Smooth muscle cell (in vitro differentiated cells): ENCODE measurements around the gene SPSB1. TPM values are rescaled to one million over a fixed set of nuclear protein-coding genes. Genes with fewer than 3 reads are reported as not detected.

ENCODE experiments used
- DNase-seq: peaks from one replicate; lab custom pipeline; 2025; ENCODE audit not compliant: unreplicated experiment; lab: John Stamatoyannopoulos, UW
- H2AFZ ChIP-seq: fragments of 200-600 bp; sonication (generic); 2 replicates; pipeline ENCODE4 v1.6.0; 2016; ENCODE audit warnings: antibody characterized with exemption, low read depth, mild to moderate bottlenecking
- H3F3A ChIP-seq: fragments of 200-600 bp; sonication (generic); 2 replicates; pipeline ENCODE4 v1.6.0; 2017; ENCODE audit warnings: antibody characterized with exemption, low read depth
- H3K27ac ChIP-seq: fragments of 200-600 bp; sonication (generic); 2 replicates; pipeline ENCODE4 v1.5.1; 2016; ENCODE audit warnings: low read depth, mild to moderate bottlenecking
- H3K27me3 ChIP-seq: fragments of 200-600 bp; sonication (generic); 2 replicates; pipeline ENCODE4 v1.6.1; 2016; ENCODE audit warnings: low read depth, mild to moderate bottlenecking
- H3K36me3 ChIP-seq: fragments of 200-600 bp; sonication (generic); 2 replicates; pipeline ENCODE4 v1.5.1; 2016; ENCODE audit warnings: low read depth
- H3K4me1 ChIP-seq: fragments of 200-600 bp; sonication (generic); 2 replicates; pipeline ENCODE4 v1.5.1; 2016; ENCODE audit warnings: low read depth
- H3K4me2 ChIP-seq: fragments of 200-600 bp; sonication (generic); 2 replicates; pipeline ENCODE4 v1.6.0; 2016; ENCODE audit warnings: mild to moderate bottlenecking
- H3K4me3 ChIP-seq: fragments of 200-600 bp; sonication (generic); 2 replicates; pipeline ENCODE4 v1.5.1; 2016; ENCODE audit warnings: mild to moderate bottlenecking
- H3K79me2 ChIP-seq: fragments of 200-600 bp; sonication (generic); 2 replicates; pipeline ENCODE4 v1.6.0; 2016; ENCODE audit warnings: low read depth, mild to moderate bottlenecking
- H3K9ac ChIP-seq: fragments of 200-600 bp; sonication (generic); 2 replicates; pipeline ENCODE4 v1.6.0; 2016; ENCODE audit warnings: low read depth
- H3K9me3 ChIP-seq: fragments of 200-600 bp; sonication (generic); replicated peaks from 2 replicates; pipeline ENCODE4 v1.5.1; 2016; ENCODE audit warnings: low read depth
- H4K20me1 ChIP-seq: fragments of 200-600 bp; sonication (generic); 2 replicates; pipeline ENCODE4 v1.6.0; 2016; ENCODE audit warnings: low read depth
- CTCF ChIP-seq: fragments of 200-600 bp; sonication (generic); IDR thresholded peaks from 2 replicates; pipeline ENCODE4 v1.5.1; 2017; ENCODE audit warnings: borderline replicate concordance, mild to moderate bottlenecking, antibody characterized with exemption; ENCODE audit not compliant: insufficient read depth, poor library complexity, severe bottlenecking
- WGBS: methylation state at CpG from one replicate; pipeline ENCODE4 v1.1.7; 2016; ENCODE audit warnings: low lambda C conversion rate; 5-methylcytosine and 5-hydroxymethylcytosine counted together
- polyA plus RNA-seq: library from polyadenylated mRNA; unstranded; fragments of >200 nt; fragmentation: Nextera tagmentation; extraction: Ambion mirVana; gene quantifications from 2 replicates; pipeline ENCODE4 v1.2.1, GENCODE V29; 2016
- total RNA-seq: library from RNA; depleted of rRNA; stranded (reverse); fragments of >200 nt; gene quantifications from 2 replicates; pipeline ENCODE4 v1.2.3, GENCODE V29; 2014

Gene SPSB1
- total and polyA plus RNA-seq, 2 experiments from 2014 or later: 27.6 to 37.0 TPM

- Histone ChIP-seq H3K79me2 (no peaks in the 10 kb centered on the region), H3K4me1 (peaks cover 18% of the 10 kb centered on the region), H3K9me3 (no peaks in the 10 kb centered on the region), H4K20me1 (peaks cover 22% of the 10 kb centered on the region), H3K9ac (no peak overlapping the region), H3K4me3 (no peak overlapping the region), H2AFZ (no peak overlapping the region), H3K4me2 (no peak overlapping the region), H3K36me3 (no peaks in the 10 kb centered on the region), H3K27me3 (no peaks in the 10 kb centered on the region), H3F3A (no peaks in the 10 kb centered on the region), H3K27ac (no peak overlapping the region)
- no peak for TF ChIP-seq CTCF
- WGBS: 93% methylated on average over 33 of the region's 41 CpGs
- no peak for DNase-seq
Observed at GRCh38 chr1:9246841-9247785, 45.6 kb upstream of the SPSB1 start.

- H3K27me3 ChIP-seq: no peaks in the 10 kb centered on the region
- H3K4me3 ChIP-seq: no peak overlapping the region
- no peak overlapping the region for H3K4me2 ChIP-seq
- no peak overlapping the region for H3K27ac ChIP-seq
- no peaks in the 10 kb centered on the region for H3K9me3 ChIP-seq
- H4K20me1 ChIP-seq: peaks cover 14% of the 10 kb centered on the region
- H3F3A ChIP-seq: no peaks in the 10 kb centered on the region
- TF ChIP-seq CTCF: no peak
- DNase-seq: no peak
- no peaks in the 10 kb centered on the region for H3K79me2 ChIP-seq
- H3K9ac ChIP-seq: no peak overlapping the region
- no peak overlapping the region for H2AFZ ChIP-seq
- 96% methylated on average over 18 of the region's 18 CpGs for WGBS
- H3K4me1 ChIP-seq: peaks cover 20% of the 10 kb centered on the region
- no peaks in the 10 kb centered on the region for H3K36me3 ChIP-seq
Observed at GRCh38 chr1:9247894-9248293, 44.8 kb upstream of the SPSB1 start.

- no peak overlapping the region for H3K9ac ChIP-seq
- H4K20me1 ChIP-seq: peaks cover 9% of the 10 kb centered on the region
- H3K27ac ChIP-seq: no peak overlapping the region
- WGBS: 97% methylated on average over 20 of the region's 21 CpGs
- no peak for TF ChIP-seq CTCF
- no peaks in the 10 kb centered on the region for H3K36me3 ChIP-seq
- H3K79me2 ChIP-seq: no peaks in the 10 kb centered on the region
- H2AFZ ChIP-seq: no peak overlapping the region
- no peaks in the 10 kb centered on the region for H3K9me3 ChIP-seq
- peaks cover 24% of the 10 kb centered on the region for H3K4me1 ChIP-seq
- no peaks in the 10 kb centered on the region for H3F3A ChIP-seq
- no peak overlapping the region for H3K4me3 ChIP-seq
- DNase-seq: no peak
- H3K27me3 ChIP-seq: no peaks in the 10 kb centered on the region
- H3K4me2 ChIP-seq: no peak overlapping the region
Observed at GRCh38 chr1:9248341-9249262, 44.1 kb upstream of the SPSB1 start.
